IMR-90 (cell line): ENCODE data around the gene PGGHG. TPM values are rescaled to one million over a fixed set of nuclear protein-coding genes. Genes with fewer than 3 reads are reported as not detected.

Experiments
- ATAC-seq: fragments of 200-7000 bp; cut with Tn5 transposase; 2 replicates; pipeline ENCODE4 v1.9.1; 2020; ENCODE audit warnings: low read depth, mild to moderate bottlenecking, moderate library complexity
- BruUV-seq: library from RNA; stranded (reverse); fragments of 400-500 nt; replicated peaks from 2 replicates; lab custom pipeline; 2021; lab: Mats Ljungman, UMichigan
- CTCF ChIA-PET: fragments of 300-600 bp; formaldehyde crosslinking; extraction: SDS; loops from one replicate; lab custom pipeline; 2021; ENCODE audit warnings: antibody characterized with exemption; lab: Yijun Ruan, JAX
- POLR2A ChIA-PET: fragments of 300-600 bp; sonication (Branson Sonifier 250); formaldehyde crosslinking; loops from one replicate; lab custom pipeline; 2022; ENCODE audit warnings: antibody characterized with exemption; ENCODE audit not compliant: unreplicated experiment; lab: Charles Lee
- DNase-seq: peaks from one replicate; pipeline ENCODE4 v3.0.0; 2013
- H2AFZ ChIP-seq: replicated peaks from 2 replicates; pipeline ENCODE3; 2013; ENCODE audit warnings: low read length, mild to moderate bottlenecking; ENCODE audit not compliant: poor library complexity
- H2AK5ac ChIP-seq: 2 replicates; pipeline ENCODE4 v1.6.1; 2013; ENCODE audit warnings: low read depth, low read length, inconsistent platforms
- H2AK9ac ChIP-seq: replicated peaks from 2 replicates; pipeline ENCODE3; 2013; ENCODE audit warnings: mild to moderate bottlenecking, low read depth, low read length, moderate library complexity; ENCODE audit not compliant: poor library complexity
- H2BK120ac ChIP-seq: 2 replicates; pipeline ENCODE4 v1.6.1; 2013; ENCODE audit warnings: low read depth, low read length, inconsistent platforms
- H2BK15ac ChIP-seq: 3 replicates; pipeline ENCODE4 v1.6.1; 2013; ENCODE audit warnings: low read depth, low read length, inconsistent platforms
- H2BK20ac ChIP-seq: 2 replicates; pipeline ENCODE4 v1.6.1; 2013; ENCODE audit warnings: low read depth, mild to moderate bottlenecking, inconsistent platforms, low read length, moderate library complexity
- H2BK5ac ChIP-seq: 2 replicates; pipeline ENCODE4 v1.6.1; 2013; ENCODE audit warnings: mild to moderate bottlenecking, low read depth, low read length, inconsistent platforms; ENCODE audit not compliant: poor library complexity, severe bottlenecking
- H3K14ac ChIP-seq: replicated peaks from 2 replicates; pipeline ENCODE4 v1.6.1; 2013; ENCODE audit warnings: low read depth, low read length, inconsistent platforms
- H3K18ac ChIP-seq: 2 replicates; pipeline ENCODE4 v1.6.1; 2013; ENCODE audit warnings: low read depth, low read length, control low read depth
- H3K23ac ChIP-seq: 2 replicates; pipeline ENCODE4 v1.6.1; 2013; ENCODE audit warnings: low read depth, low read length, inconsistent platforms
- H3K27ac ChIP-seq: 2 replicates; pipeline ENCODE4 v1.5.1; 2013; ENCODE audit warnings: mild to moderate bottlenecking, control low read depth, low read length; ENCODE audit not compliant: insufficient read depth
- H3K27me3 ChIP-seq: 2 replicates; pipeline ENCODE4 v1.6.1; 2013; ENCODE audit warnings: low read length; ENCODE audit not compliant: control insufficient read depth, insufficient read depth
- H3K36me3 ChIP-seq: 2 replicates; pipeline ENCODE4 v1.6.1; 2013; ENCODE audit warnings: low read length, mixed read lengths; ENCODE audit not compliant: control insufficient read depth, insufficient read depth
- H3K4ac ChIP-seq: 2 replicates; pipeline ENCODE4 v1.6.1; 2013; ENCODE audit warnings: low read depth, low read length, inconsistent platforms
- H3K4me1 ChIP-seq: 2 replicates; pipeline ENCODE4 v1.6.1; 2013; ENCODE audit warnings: low read length, mixed read lengths; ENCODE audit not compliant: control insufficient read depth, insufficient read depth
- H3K4me2 ChIP-seq: 2 replicates; pipeline ENCODE4 v1.6.1; 2013; ENCODE audit warnings: low read depth, mild to moderate bottlenecking, control low read depth, low read length, moderate library complexity
- H3K4me3 ChIP-seq: 2 replicates; pipeline ENCODE4 v1.5.1; 2013; ENCODE audit warnings: low read depth, mild to moderate bottlenecking, control low read depth, low read length, moderate library complexity; ENCODE audit not compliant: insufficient read depth
- H3K56ac ChIP-seq: 2 replicates; pipeline ENCODE4 v1.6.1; 2013; ENCODE audit warnings: low read length, inconsistent platforms; ENCODE audit not compliant: insufficient read depth; ENCODE audit errors: extremely low read depth
- H3K79me1 ChIP-seq, 2 experiments: 2 replicates each; pipeline ENCODE4 v1.6.1; 2013; ENCODE audit warnings: low read length in 2 of 2, inconsistent platforms in 1 of 2, low read depth in 1 of 2
- H3K9ac ChIP-seq: 2 replicates; pipeline ENCODE4 v1.6.1; 2013; ENCODE audit warnings: low read depth, low read length, control low read depth
- H3K9me1 ChIP-seq: 2 replicates; pipeline ENCODE4 v1.6.1; 2013; ENCODE audit warnings: low read length, inconsistent platforms; ENCODE audit not compliant: insufficient read depth
- H3K9me3 ChIP-seq: 2 replicates; pipeline ENCODE4 v1.6.1; 2013; ENCODE audit warnings: low read length; ENCODE audit not compliant: control insufficient read depth, insufficient read depth
- H4K20me1 ChIP-seq: 2 replicates; pipeline ENCODE4 v1.6.1; 2013; ENCODE audit warnings: low read length, inconsistent platforms; ENCODE audit not compliant: insufficient read depth
- H4K5ac ChIP-seq: 2 replicates; pipeline ENCODE4 v1.6.1; 2013; ENCODE audit warnings: mild to moderate bottlenecking, low read depth, low read length, control low read depth
- H4K8ac ChIP-seq, 2 experiments: 2 replicates each; pipeline ENCODE4 v1.6.1; 2013; ENCODE audit warnings: low read depth in 2 of 2, low read length in 2 of 2, control low read depth in 1 of 2, inconsistent platforms in 1 of 2
- H4K91ac ChIP-seq: 2 replicates; pipeline ENCODE4 v1.6.1; 2013; ENCODE audit warnings: low read depth, low read length, inconsistent platforms; ENCODE audit not compliant: insufficient read depth
- BHLHE40 ChIP-seq: fragments of 150-350 bp; IDR thresholded peaks from 2 replicates; pipeline ENCODE4 v1.6.1; 2016; ENCODE audit warnings: mild to moderate bottlenecking, low read depth, low read length
- CEBPB ChIP-seq: IDR thresholded peaks from 2 replicates; pipeline ENCODE4 v1.6.1; 2012; ENCODE audit warnings: low read depth, low read length, improper control_type of control experiment
- CHD1 ChIP-seq: IDR thresholded peaks from 2 replicates; pipeline ENCODE4 v1.6.1; 2012; ENCODE audit warnings: low read depth, low read length, improper control_type of control experiment
- FOS ChIP-seq: fragments of 150-350 bp; IDR thresholded peaks from 2 replicates; pipeline ENCODE4 v1.6.1; 2016; ENCODE audit warnings: low read depth, low read length
- MAFK ChIP-seq: IDR thresholded peaks from 2 replicates; pipeline ENCODE4 v1.6.1; 2012; ENCODE audit warnings: low read depth, low read length, improper control_type of control experiment
- MXI1 ChIP-seq: IDR thresholded peaks from 2 replicates; pipeline ENCODE4 v1.6.1; 2012; ENCODE audit warnings: low read depth, mild to moderate bottlenecking, low read length, moderate library complexity, borderline replicate concordance
- NFE2L2 ChIP-seq: fragments of 150-350 bp; IDR thresholded peaks from 2 replicates; pipeline ENCODE4 v1.6.1; 2016; ENCODE audit warnings: low read depth, mild to moderate bottlenecking, low read length
- POLR2A ChIP-seq: IDR thresholded peaks from 2 replicates; pipeline ENCODE4 v1.6.1; 2012; ENCODE audit warnings: mild to moderate bottlenecking, low read depth, low read length
- RAD21 ChIP-seq: IDR thresholded peaks from 2 replicates; pipeline ENCODE4 v1.6.1; 2012; ENCODE audit warnings: low read length, improper control_type of control experiment
- RCOR1 ChIP-seq: IDR thresholded peaks from 2 replicates; pipeline ENCODE4 v1.6.1; 2012; ENCODE audit warnings: mild to moderate bottlenecking, low read length, improper control_type of control experiment; ENCODE audit not compliant: insufficient replicate concordance
- RFX5 ChIP-seq: IDR thresholded peaks from 2 replicates; pipeline ENCODE4 v1.8.0; 2012; ENCODE audit warnings: low read depth, mild to moderate bottlenecking, low read length, moderate library complexity
- SMC3 ChIP-seq: fragments of 150-350 bp; IDR thresholded peaks from 2 replicates; pipeline ENCODE4 v1.6.1; 2016; ENCODE audit warnings: low read depth, mild to moderate bottlenecking, antibody characterized with exemption, low read length, moderate library complexity
- USF2 ChIP-seq: fragments of 150-350 bp; IDR thresholded peaks from 2 replicates; pipeline ENCODE4 v1.6.1; 2017; ENCODE audit warnings: mild to moderate bottlenecking, antibody characterized with exemption, low read length, low read depth
- WGBS, 2 experiments: methylation state at CpG; one replicate each; pipeline versions ENCODE4 v1.1.5 to v1.1.7; 2013; ENCODE audit warnings: missing lambda C conversion rate in 2 of 2; ENCODE audit not compliant: insufficient read length in 1 of 2; ENCODE audit errors: extremely low coverage in 2 of 2; 5-methylcytosine and 5-hydroxymethylcytosine counted together
- dilution Hi-C: fragments of 300-500 bp; cut with HindIII; formaldehyde crosslinking; loops from one replicate; pipeline ENCODE4 v1.14.3; 2018; ENCODE audit warnings: low sequenced_read_pairs; ENCODE audit not compliant: unreplicated experiment
- in situ Hi-C: fragments of 300-500 bp; cut with MboI; formaldehyde crosslinking; loops from 3 replicates; pipeline ENCODE4 v1.14.3; 2019; ENCODE audit warnings: low sequenced_read_pairs, inconsistent platforms, mixed read lengths
- intact Hi-C: fragments of 100-400 bp; cut with micrococcal nuclease; formaldehyde crosslinking; loops from 2 replicates; pipeline ENCODE4 v1.10.0; 2022
- polyA plus RNA-seq, 3 experiments: library from polyadenylated mRNA; depleted of rRNA; stranded (reverse); fragments of >200 nt; gene quantifications; 2 replicates each; pipeline ENCODE4 v1.2.3, GENCODE V29; 2012; ENCODE audit warnings: low replicate concordance in 1 of 3
- total RNA-seq: library from RNA; depleted of rRNA; stranded (reverse); fragments of >200 nt; gene quantifications from 2 replicates; pipeline ENCODE4 v1.2.3, GENCODE V29; 2012
- TF ChIP-seq, protein P1 (sequence below): conservative IDR thresholded peaks from 2 replicates; pipeline ENCODE4 v1.5.1; 2012; ENCODE audit warnings: mild to moderate bottlenecking, low read depth, low read length, improper control_type of control experiment
- TF ChIP-seq, protein P2 (sequence below): fragments of 150-350 bp; IDR thresholded peaks from 2 replicates; pipeline ENCODE4 v1.6.1; 2016; ENCODE audit warnings: low read depth, mild to moderate bottlenecking, low read length, moderate library complexity, borderline replicate concordance

Gene PGGHG
- total and polyA plus RNA-seq, 2 of the 4 experiments (the other 2 are of a cell fraction) = 1.8 to 17.0 TPM

- no peak overlapping the region for H2BK15ac ChIP-seq
- H3K27me3 ChIP-seq = no peaks in the 10 kb centered on the region
- no peak overlapping the region for H2BK20ac ChIP-seq
- in situ Hi-C loops = no loop called here
- H3K9ac ChIP-seq = no peak overlapping the region
- no peak overlapping the region for H3K18ac ChIP-seq
- H3K4me2 ChIP-seq = no peak overlapping the region
- no peak overlapping the region for H4K8ac ChIP-seq
- ChIA-PET CTCF (no interaction called here), POLR2A (no interaction called here)
- no peak overlapping the region for H3K4me3 ChIP-seq
- H3K56ac ChIP-seq = no peak overlapping the region
- no peak overlapping the region for H2AK9ac ChIP-seq
- H2AFZ ChIP-seq = no peak overlapping the region
- no peak overlapping the region for H3K23ac ChIP-seq
- H4K5ac ChIP-seq = no peak overlapping the region
- H4K20me1 ChIP-seq = no peaks in the 10 kb centered on the region
- H3K27ac ChIP-seq = no peak overlapping the region
- peaks cover 19% of the 10 kb centered on the region for H3K36me3 ChIP-seq
- no peak overlapping the region for H3K4ac ChIP-seq
- H2BK5ac ChIP-seq = no peak overlapping the region
- WGBS, 2 experiments = 88% methylated on average over 15 of the region's 27 CpGs; no CpG with 5 or more reads in 1 of the 2 experiments
- ATAC-seq (no peak), DNase-seq (no peak)
- no TSS peak for BruUV-seq
- no peak overlapping the region for H4K91ac ChIP-seq
- dilution Hi-C loops = no loop called here
- H3K79me1 ChIP-seq = peaks cover 0 to 7% of the 10 kb centered on the region in 2 experiments; a peak in 3 of 4 replicates
- H3K9me1 ChIP-seq = no peaks in the 10 kb centered on the region
- no peak overlapping the region for H2AK5ac ChIP-seq
- H3K14ac ChIP-seq = no peak overlapping the region
- peaks cover 2% of the 10 kb centered on the region; the same call in 1 of the 2 replicates for H3K4me1 ChIP-seq
- no peaks in the 10 kb centered on the region for H3K9me3 ChIP-seq
- intact Hi-C loops = no loop called here
- no peak overlapping the region for H2BK120ac ChIP-seq
- no peak for TF ChIP-seq USF2
- TF ChIP-seq MXI1 = no peak
- TF ChIP-seq CHD1 = no peak
- no peak for TF ChIP-seq CEBPB
- no peak for TF ChIP-seq RFX5
- TF ChIP-seq, protein P1, sequence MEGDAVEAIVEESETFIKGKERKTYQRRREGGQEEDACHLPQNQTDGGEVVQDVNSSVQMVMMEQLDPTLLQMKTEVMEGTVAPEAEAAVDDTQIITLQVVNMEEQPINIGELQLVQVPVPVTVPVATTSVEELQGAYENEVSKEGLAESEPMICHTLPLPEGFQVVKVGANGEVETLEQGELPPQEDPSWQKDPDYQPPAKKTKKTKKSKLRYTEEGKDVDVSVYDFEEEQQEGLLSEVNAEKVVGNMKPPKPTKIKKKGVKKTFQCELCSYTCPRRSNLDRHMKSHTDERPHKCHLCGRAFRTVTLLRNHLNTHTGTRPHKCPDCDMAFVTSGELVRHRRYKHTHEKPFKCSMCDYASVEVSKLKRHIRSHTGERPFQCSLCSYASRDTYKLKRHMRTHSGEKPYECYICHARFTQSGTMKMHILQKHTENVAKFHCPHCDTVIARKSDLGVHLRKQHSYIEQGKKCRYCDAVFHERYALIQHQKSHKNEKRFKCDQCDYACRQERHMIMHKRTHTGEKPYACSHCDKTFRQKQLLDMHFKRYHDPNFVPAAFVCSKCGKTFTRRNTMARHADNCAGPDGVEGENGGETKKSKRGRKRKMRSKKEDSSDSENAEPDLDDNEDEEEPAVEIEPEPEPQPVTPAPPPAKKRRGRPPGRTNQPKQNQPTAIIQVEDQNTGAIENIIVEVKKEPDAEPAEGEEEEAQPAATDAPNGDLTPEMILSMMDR = no peak
- no peak for TF ChIP-seq RAD21
- no peak for TF ChIP-seq SMC3
- TF ChIP-seq BHLHE40 = no peak
- no peak for TF ChIP-seq FOS
- no peak for TF ChIP-seq NFE2L2
- TF ChIP-seq POLR2A = no peak
- no peak for TF ChIP-seq MAFK
- TF ChIP-seq RCOR1 = no peak
- TF ChIP-seq, protein P2, sequence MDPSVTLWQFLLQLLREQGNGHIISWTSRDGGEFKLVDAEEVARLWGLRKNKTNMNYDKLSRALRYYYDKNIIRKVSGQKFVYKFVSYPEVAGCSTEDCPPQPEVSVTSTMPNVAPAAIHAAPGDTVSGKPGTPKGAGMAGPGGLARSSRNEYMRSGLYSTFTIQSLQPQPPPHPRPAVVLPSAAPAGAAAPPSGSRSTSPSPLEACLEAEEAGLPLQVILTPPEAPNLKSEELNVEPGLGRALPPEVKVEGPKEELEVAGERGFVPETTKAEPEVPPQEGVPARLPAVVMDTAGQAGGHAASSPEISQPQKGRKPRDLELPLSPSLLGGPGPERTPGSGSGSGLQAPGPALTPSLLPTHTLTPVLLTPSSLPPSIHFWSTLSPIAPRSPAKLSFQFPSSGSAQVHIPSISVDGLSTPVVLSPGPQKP = no peak
Measured at GRCh38 chr11:293852-294661, 5.1 kb downstream of the PGGHG start.
